Thyroid gland (tissue), 4 donors: Measurements from ENCODE around the gene PTGS1. TPM values are rescaled to one million over a fixed set of nuclear protein-coding genes. Genes with fewer than 3 reads are reported as not detected.

Experiments used
- DNase-seq, 2 donors: peaks; one replicate each; pipeline ENCODE4 v3.0.0-alpha.2; 2019
- H3K27ac ChIP-seq, 3 donors: fragments of 200-600 bp; sonication (generic); 1 replicate in 2 of 3; 2 replicates in 1 of 3; pipeline ENCODE4 v1.5.1; 2016 to 2019; ENCODE audit warnings: mild to moderate bottlenecking in 1 of 3, moderate library complexity in 1 of 3
- H3K27me3 ChIP-seq: fragments of 200-600 bp; sonication (generic); one replicate; pipeline ENCODE4 v1.5.1; 2019
- H3K36me3 ChIP-seq, 2 donors: fragments of 200-600 bp; sonication (generic); one replicate each; pipeline ENCODE4 v1.5.1; 2016 to 2019
- H3K4me1 ChIP-seq, 2 donors: fragments of 200-600 bp; sonication (generic); one replicate each; pipeline ENCODE4 v1.5.1; 2017 to 2019
- H3K4me3 ChIP-seq, 3 donors: fragments of 200-600 bp; sonication (generic); replicated peaks in 1 of 3; 1 replicate in 2 of 3; 2 replicates in 1 of 3; pipeline ENCODE4 v1.5.1; 2016; ENCODE audit warnings: mild to moderate bottlenecking in 1 of 3
- H3K9me3 ChIP-seq: fragments of 200-600 bp; sonication (generic); one replicate; pipeline ENCODE4 v1.5.1; 2017
- CTCF ChIP-seq, 6 experiments: fragments of 200-600 bp in 3 of 6; fragments of 450-650 bp in 3 of 6; sonication (generic) in 3 of 6; IDR thresholded peaks; one replicate each; pipeline ENCODE4 v1.5.1; 2016 to 2019; ENCODE audit warnings: antibody characterized with exemption in 6 of 6, mild to moderate bottlenecking in 2 of 6, inconsistent platforms in 1 of 6, moderate library complexity in 1 of 6
- POLR2A ChIP-seq, 2 donors: fragments of 450-650 bp; IDR thresholded peaks; one replicate each; pipeline ENCODE4 v1.6.1; 2017; ENCODE audit warnings: antibody characterized with exemption in 2 of 2, mild to moderate bottlenecking in 2 of 2, moderate library complexity in 1 of 2
- WGBS, 2 donors: methylation state at CpG; one replicate each; pipeline ENCODE4 v1.1.5; 2017; 5-methylcytosine and 5-hydroxymethylcytosine counted together
- intact Hi-C: fragments of 100-400 bp; cut with DNase I; formaldehyde crosslinking; loops from one replicate; pipeline ENCODE4 v1.15.1; 2023
- total RNA-seq, 4 donors: library from RNA; depleted of rRNA; stranded (reverse); fragments of >200 nt; gene quantifications; one replicate each; pipeline ENCODE4 v1.2.3, GENCODE V29; 2016

PTGS1 gene
- total RNA-seq, 4 donors from 2014 or later = 2.3 to 4.0 (median 3.5) TPM

- no peak overlapping the region for H3K4me3 ChIP-seq
- intact Hi-C loops = no loop called here
Measured at GRCh38 chr9:122418016-122418415, 47.2 kb downstream of the PTGS1 start.

GRCh38 chr9:122420315-122420714 is 49.5 kb downstream of the PTGS1 start:
- Histone ChIP-seq H3K4me1 (no peaks in the 10 kb centered on the region), H3K4me3 (no peak overlapping the region), H3K27me3 (no peaks in the 10 kb centered on the region), H3K36me3 (no peaks in the 10 kb centered on the region), H3K9me3 (no peaks in the 10 kb centered on the region), H3K27ac (no peak overlapping the region)
- intact Hi-C loops = no loop called here
- WGBS, 2 donors = 84 to 85% methylated on average over 3 of the region's 3 CpGs
- DNase-seq = no peak
- TF ChIP-seq POLR2A (IDR thresholded peaks at IDR 0.05) = no peak
- no peak for TF ChIP-seq CTCF (IDR thresholded peaks at IDR 0.05)

More at GRCh38 chr9:122418016-122418415, 47.2 kb downstream of the PTGS1 start:
- DNase-seq = no peak
- Histone ChIP-seq H3K27me3 (no peaks in the 10 kb centered on the region), H3K9me3 (no peaks in the 10 kb centered on the region), H3K27ac (no peak overlapping the region), H3K4me1 (no peaks in the 10 kb centered on the region), H3K36me3 (no peaks in the 10 kb centered on the region)
- TF ChIP-seq POLR2A (IDR thresholded peaks at IDR 0.05) (no peak), CTCF (IDR thresholded peaks at IDR 0.05) (no peak)

- intact Hi-C loops = no loop called here
- H3K9me3 ChIP-seq = no peaks in the 10 kb centered on the region
- no peaks in the 10 kb centered on the region for H3K36me3 ChIP-seq
- DNase-seq = no peak
- no peaks in the 10 kb centered on the region for H3K4me1 ChIP-seq
- no peaks in the 10 kb centered on the region for H3K27me3 ChIP-seq
- H3K4me3 ChIP-seq = no peak overlapping the region
- TF ChIP-seq CTCF (IDR thresholded peaks at IDR 0.05) = no peak
- H3K27ac ChIP-seq = no peak overlapping the region
- 55 to 56% methylated on average over 2 of the region's 2 CpGs for WGBS, 2 donors
Measured at GRCh38 chr9:122425087-122425486, 54.3 kb downstream of the PTGS1 start.

GRCh38 chr9:122426723-122427122 is 55.9 kb downstream of the PTGS1 start:
- intact Hi-C loops = no loop called here
- Histone ChIP-seq H3K27ac (no peak overlapping the region), H3K9me3 (no peaks in the 10 kb centered on the region), H3K27me3 (no peaks in the 10 kb centered on the region), H3K36me3 (no peaks in the 10 kb centered on the region), H3K4me3 (no peak overlapping the region), H3K4me1 (no peaks in the 10 kb centered on the region)
- no peak for DNase-seq
- 76 to 82% methylated on average over 3 of the region's 3 CpGs for WGBS, 2 donors
- TF ChIP-seq POLR2A (IDR thresholded peaks at IDR 0.05) (no peak), CTCF (IDR thresholded peaks at IDR 0.05) (no peak)

- intact Hi-C loops = no loop called here
- H3K27me3 ChIP-seq = no peaks in the 10 kb centered on the region
- H3K27ac ChIP-seq = no peak overlapping the region
- H3K4me3 ChIP-seq = no peak overlapping the region
- 69 to 70% methylated on average over 1 of the region's 1 CpG for WGBS, 2 donors
- no peaks in the 10 kb centered on the region for H3K36me3 ChIP-seq
- DNase-seq = no peak
- H3K4me1 ChIP-seq = no peaks in the 10 kb centered on the region
- no peak for TF ChIP-seq POLR2A (IDR thresholded peaks at IDR 0.05)
- TF ChIP-seq CTCF (IDR thresholded peaks at IDR 0.05) = no peak
- no peaks in the 10 kb centered on the region for H3K9me3 ChIP-seq
Measured at GRCh38 chr9:122442568-122442967, 71.7 kb downstream of the PTGS1 start.
